Articular chondrocyte of knee joint (primary cell): ENCODE measurements around the gene KIF14. TPM values are rescaled to one million over a fixed set of nuclear protein-coding genes. Genes with fewer than 3 reads are reported as not detected.

Experiments used
- total RNA-seq: library from RNA; depleted of rRNA; stranded (reverse); fragments of >200 nt; gene quantifications from 2 replicates; pipeline ENCODE4 v1.2.3, GENCODE V29; 2012

The KIF14 gene, protein sequence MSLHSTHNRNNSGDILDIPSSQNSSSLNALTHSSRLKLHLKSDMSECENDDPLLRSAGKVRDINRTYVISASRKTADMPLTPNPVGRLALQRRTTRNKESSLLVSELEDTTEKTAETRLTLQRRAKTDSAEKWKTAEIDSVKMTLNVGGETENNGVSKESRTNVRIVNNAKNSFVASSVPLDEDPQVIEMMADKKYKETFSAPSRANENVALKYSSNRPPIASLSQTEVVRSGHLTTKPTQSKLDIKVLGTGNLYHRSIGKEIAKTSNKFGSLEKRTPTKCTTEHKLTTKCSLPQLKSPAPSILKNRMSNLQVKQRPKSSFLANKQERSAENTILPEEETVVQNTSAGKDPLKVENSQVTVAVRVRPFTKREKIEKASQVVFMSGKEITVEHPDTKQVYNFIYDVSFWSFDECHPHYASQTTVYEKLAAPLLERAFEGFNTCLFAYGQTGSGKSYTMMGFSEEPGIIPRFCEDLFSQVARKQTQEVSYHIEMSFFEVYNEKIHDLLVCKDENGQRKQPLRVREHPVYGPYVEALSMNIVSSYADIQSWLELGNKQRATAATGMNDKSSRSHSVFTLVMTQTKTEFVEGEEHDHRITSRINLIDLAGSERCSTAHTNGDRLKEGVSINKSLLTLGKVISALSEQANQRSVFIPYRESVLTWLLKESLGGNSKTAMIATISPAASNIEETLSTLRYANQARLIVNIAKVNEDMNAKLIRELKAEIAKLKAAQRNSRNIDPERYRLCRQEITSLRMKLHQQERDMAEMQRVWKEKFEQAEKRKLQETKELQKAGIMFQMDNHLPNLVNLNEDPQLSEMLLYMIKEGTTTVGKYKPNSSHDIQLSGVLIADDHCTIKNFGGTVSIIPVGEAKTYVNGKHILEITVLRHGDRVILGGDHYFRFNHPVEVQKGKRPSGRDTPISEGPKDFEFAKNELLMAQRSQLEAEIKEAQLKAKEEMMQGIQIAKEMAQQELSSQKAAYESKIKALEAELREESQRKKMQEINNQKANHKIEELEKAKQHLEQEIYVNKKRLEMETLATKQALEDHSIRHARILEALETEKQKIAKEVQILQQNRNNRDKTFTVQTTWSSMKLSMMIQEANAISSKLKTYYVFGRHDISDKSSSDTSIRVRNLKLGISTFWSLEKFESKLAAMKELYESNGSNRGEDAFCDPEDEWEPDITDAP (N-terminal part only)
- 4.3 and 6.1 TPM in 2 replicates for total RNA-seq

DNA sequence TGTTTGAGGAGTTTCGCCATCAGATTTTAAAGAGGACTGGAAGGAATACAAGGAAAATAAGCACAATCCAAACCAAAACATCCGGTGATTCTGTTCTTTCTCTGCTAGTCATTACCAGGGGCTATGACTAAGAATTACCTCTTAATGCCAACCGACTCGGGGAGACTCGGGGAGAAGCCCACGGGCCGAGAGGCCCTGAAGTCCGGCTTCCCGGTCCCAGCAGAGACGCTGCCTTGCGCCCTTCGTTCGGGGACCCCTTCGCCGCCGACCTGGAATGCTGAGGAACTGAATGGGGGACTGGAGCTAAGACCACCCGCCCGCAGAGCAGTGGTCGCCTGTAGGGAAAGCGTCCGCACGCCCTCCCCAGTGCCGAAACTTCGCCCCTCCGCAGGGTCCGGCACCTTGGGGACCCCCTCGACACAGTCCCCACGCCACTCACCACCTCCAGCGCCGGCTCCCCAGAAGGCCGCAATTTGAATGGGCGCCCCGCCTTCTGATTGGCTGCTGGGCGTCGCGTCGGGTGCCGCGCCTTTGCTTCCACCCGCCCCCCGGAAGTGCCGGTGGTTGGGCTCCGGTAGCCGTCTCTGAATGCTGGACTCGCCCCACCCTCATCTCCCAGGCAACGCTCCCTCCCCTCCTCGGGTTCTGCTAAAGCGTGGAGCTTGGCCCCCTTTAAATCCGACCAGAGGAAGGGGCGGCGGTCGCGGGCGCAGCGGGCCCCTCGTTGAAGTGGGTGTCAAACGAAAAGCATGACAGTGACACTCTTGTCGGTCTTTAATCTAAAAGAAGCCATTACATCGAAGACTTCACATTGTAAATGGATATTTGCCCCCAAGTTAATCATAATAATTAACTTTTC, at the start of gene KIF14:
KIF14 (minus strand) TSS at position 479 of the 859 bp plus-strand sequence. CDS start 2,028 bp downstream, outside the sequence.

DNA sequence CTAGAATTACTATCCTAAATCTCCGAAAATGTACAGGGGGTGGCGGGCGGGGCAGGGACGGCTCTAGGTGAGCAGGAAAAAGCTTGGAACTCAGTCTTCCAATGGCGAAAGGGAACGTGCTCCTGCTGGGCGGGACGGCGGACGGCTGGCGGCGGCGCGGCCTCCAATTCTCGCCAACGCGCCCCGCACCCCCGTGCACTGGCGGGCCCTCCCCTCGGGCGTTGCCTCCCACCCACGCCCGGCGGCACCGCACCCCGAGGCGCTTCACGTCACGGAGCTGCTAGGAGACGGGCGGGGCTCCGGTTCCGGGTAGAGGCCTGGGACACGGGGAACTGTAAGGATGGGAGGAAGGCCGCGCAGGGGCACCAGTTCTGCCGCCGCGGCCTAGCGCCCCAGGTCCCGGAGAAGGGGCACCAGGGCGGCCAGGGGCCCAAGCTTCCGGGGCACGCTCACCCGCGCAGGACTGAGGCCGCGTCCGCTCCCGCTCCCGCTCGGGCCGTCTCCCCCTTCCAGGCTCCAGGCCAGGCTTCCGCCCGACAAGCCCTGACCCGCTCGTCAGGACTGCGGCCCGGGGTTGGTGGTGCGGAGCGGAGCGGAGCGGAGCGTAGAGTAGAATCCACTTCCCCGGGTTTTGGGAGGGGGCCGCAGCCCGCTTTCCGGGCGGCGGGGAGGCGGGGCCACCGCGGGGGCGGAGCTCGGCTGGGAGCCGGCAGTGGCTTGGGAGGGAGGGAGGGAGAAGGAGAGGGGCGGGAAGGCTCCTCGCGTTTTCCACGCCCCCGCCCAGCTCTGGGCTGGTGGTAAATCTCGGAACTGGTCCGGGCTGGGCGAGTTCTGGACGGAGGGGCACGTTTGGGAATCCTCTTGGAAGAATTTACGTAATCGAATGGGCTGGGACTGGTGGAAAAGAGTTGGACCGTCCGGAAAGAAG, 49.0 kb upstream of the KIF14 start, which contains the start of gene DDX59:
DDX59 (minus strand) TSS at position 594 of the 928 bp plus-strand sequence. CDS start 3,167 bp downstream, outside the sequence.

Other genes with a start within 250 kb of the KIF14 start
- 29.7 and 33.1 TPM in 2 replicates for gene ZNF281, start 210.7 kb downstream of the KIF14 start, total RNA-seq
- gene DDX59, start 49.2 kb upstream of the KIF14 start, total RNA-seq: 14.2 and 18.7 TPM in 2 replicates
- gene CAMSAP2, start 118.1 kb upstream of the KIF14 start, total RNA-seq: 51.9 and 53.3 TPM in 2 replicates